Fibroblast of the aortic adventitia (primary cell): ENCODE results near the gene PHF21A. TPM values are rescaled to one million over a fixed set of nuclear protein-coding genes. Genes with fewer than 3 reads are reported as not detected.

ENCODE experiments used
- DNase-seq: peaks from one replicate; pipeline ENCODE4 v3.0.0-alpha.2; 2010; ENCODE audit warnings: low read depth
- H3K4me3 ChIP-seq: 2 replicates; pipeline ENCODE4 v1.5.1; 2011; ENCODE audit warnings: low read depth, mild to moderate bottlenecking, control low read depth, low read length, moderate library complexity
- total RNA-seq: library from RNA; depleted of rRNA; stranded (reverse); fragments of >200 nt; gene quantifications from 2 replicates; pipeline ENCODE4 v1.2.3, GENCODE V29; 2012; ENCODE audit warnings: low replicate concordance
- TF ChIP-seq, protein P1 (sequence below): IDR thresholded peaks from 2 replicates; pipeline ENCODE4 v1.5.1; 2011; ENCODE audit warnings: mild to moderate bottlenecking, low read length, control low read depth, inconsistent platforms; ENCODE audit not compliant: insufficient read depth

PHF21A gene
- total RNA-seq, 1 donor = 22.5 TPM

DNA sequence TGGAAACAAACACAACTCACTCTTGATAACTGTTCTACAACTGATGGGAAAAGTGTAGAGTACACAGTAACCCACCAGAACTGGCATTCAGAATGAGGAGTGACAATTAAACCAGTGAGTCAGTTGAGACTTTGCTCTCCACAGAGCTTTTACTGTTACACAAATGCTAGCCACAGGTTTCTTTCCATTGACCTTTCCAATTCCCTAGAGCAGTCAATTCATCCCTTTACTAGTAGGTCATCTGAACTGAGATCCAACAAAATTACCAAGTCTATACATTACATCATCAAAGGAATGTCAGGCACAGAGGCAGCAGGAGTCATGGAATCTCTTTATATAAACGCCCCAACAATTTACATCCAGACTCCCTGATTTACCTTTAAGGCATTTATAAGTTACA is 65.9 kb downstream of the PHF21A start:
- no peak overlapping the region for H3K4me3 ChIP-seq
- TF ChIP-seq, protein P1, sequence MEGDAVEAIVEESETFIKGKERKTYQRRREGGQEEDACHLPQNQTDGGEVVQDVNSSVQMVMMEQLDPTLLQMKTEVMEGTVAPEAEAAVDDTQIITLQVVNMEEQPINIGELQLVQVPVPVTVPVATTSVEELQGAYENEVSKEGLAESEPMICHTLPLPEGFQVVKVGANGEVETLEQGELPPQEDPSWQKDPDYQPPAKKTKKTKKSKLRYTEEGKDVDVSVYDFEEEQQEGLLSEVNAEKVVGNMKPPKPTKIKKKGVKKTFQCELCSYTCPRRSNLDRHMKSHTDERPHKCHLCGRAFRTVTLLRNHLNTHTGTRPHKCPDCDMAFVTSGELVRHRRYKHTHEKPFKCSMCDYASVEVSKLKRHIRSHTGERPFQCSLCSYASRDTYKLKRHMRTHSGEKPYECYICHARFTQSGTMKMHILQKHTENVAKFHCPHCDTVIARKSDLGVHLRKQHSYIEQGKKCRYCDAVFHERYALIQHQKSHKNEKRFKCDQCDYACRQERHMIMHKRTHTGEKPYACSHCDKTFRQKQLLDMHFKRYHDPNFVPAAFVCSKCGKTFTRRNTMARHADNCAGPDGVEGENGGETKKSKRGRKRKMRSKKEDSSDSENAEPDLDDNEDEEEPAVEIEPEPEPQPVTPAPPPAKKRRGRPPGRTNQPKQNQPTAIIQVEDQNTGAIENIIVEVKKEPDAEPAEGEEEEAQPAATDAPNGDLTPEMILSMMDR = no peak
- DNase-seq = peak; percentile 52

DNA sequence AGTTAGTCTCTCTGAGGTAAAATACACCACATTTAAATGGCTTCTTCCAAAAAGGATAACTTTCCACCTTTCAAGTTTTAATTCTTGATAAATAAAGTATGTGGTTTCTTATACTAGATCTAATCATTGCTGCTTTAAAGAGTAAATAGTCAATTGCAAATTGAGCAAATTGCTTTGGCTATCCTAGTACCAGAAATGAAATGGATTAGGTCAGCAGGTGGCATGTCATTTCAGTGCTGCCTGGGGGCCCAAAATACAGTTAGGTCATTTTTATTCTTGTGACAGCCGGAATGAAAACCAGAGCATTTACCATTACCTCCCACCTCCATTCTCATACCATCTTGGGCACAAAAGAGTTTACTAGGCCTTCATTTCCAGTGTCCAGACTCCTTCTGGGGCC is 70.2 kb downstream of the PHF21A start:
- no peak overlapping the region for H3K4me3 ChIP-seq
- no peak for DNase-seq
- TF ChIP-seq, protein P1 = no peak

DNA sequence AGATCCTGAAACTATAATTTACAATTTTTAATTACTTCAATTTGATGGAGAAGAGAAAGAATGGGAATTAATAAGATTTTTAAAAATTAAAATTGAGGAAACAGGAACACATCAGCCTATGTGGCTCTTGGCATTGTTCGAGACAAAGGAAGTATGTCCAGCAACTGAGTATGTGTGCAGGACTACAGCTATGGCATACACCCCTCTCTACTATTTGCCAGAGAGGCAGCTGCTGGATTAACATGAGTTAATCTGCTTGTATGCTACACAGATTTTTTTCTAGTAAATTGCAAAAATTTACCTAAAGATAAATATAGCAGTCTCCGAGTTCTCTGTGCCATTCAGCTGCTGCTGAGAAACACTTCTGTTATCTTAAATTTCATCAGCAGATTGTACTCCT is 70.6 kb downstream of the PHF21A start:
- TF ChIP-seq, protein P1 = no peak
- peak; percentile 10 for DNase-seq
- no peak overlapping the region for H3K4me3 ChIP-seq

DNA sequence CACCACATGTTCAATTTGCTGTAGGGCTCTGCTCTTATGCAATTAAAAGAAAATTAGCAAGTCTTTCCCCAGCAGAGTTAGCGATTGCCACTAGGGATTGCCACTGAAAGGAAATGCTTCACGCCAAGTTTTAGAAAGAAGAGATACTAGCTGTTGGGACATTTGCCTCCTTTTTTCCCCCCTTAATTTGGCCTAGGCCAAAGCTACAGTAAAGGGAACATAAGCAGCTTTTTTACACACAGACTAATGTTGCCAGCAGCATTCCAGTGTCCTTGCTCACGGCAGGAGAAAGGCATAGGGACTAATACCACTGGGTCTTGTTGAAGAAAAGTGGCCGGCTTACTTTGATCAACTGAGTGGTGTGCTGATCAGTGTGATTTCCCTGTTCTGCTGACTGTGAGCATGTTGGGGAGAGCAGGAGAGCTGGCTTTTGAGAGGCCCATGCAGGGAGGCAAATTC is 71.2 kb downstream of the PHF21A start:
- no peak overlapping the region for H3K4me3 ChIP-seq
- DNase-seq = peak; percentile 82
- TF ChIP-seq, protein P1 = no peak

DNA sequence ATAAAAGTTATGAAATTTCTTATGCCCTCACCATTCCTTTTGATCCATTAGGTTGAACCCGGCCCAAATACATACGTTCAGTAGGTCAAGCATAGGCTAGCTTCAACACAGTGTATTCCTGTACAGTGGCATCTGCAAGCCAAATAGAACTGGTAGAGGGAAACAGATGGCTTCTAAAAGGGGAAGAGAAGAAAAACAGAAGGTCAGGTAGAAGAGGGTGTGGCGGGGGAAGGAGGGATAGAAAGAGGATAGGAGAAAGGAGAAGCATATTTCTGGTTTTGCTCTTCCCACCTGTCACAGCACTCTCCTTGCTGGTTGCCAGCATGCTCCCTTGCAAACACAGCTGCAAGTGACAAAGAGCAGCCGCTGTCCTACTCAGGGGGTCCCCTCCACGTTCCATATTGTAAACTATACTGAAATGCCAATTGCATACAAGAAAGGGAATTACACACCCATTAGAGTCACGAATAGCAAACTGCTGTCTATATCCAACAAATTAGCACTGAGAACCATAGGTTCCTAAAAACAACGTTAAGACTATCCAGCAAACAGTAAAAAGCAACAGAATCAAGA is 71.8 kb downstream of the PHF21A start:
- TF ChIP-seq, protein P1 = no peak
- no peak overlapping the region for H3K4me3 ChIP-seq
- no peak for DNase-seq

DNA sequence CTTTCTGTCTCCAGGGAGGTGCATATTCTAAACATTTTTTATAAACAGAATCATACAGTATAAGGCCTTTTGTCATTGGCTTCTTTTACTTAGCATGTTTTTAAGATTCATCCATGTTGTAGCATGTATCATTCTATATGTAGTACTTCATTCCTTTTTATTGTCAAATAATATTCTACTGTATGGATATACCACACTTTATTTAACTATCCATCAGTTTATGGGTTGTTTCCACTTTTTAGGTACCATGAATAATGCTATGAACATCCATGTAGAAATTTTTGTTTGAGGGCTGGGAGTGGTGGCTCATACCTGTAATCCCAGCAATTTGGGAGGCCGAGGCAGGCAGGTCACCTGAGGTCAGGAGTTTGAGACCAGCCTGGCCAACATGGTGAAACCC is 73.1 kb downstream of the PHF21A start:
- no peak for DNase-seq
- no peak overlapping the region for H3K4me3 ChIP-seq
- TF ChIP-seq, protein P1 = no peak

DNA sequence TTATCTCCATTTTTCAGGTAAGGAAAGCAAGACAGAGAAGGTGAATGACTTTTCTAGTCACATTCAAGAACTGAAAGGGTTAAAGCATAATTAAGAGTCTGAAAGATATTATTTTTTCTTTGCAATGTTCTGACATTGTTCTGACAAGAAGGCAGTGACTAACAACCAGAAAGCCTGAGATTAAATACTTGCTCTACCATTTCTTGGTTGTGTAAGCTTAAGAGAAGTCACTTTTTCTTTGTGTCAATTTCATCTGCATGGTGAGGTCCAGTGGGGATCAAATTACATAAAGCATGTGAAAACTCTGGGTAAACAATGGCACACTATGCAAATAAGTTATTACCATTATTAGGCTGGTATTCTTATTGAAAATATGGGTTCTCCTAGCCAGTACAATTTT is 73.7 kb downstream of the PHF21A start:
- DNase-seq = no peak
- TF ChIP-seq, protein P1 = no peak
- no peak overlapping the region for H3K4me3 ChIP-seq
